CD4-positive, alpha-beta memory T cell (primary cell): ENCODE results near the gene TNFRSF18. TPM values are rescaled to one million over a fixed set of nuclear protein-coding genes. Genes with fewer than 3 reads are reported as not detected.
"Not testable (repeated sequence)": the region's sequence is repeated elsewhere in the genome, so short reads cannot be mapped to it uniquely, and the experiment has no call there.

Source experiments
- CTCF ChIA-PET: fragments of 350-600 bp; sonication (Branson Sonifier 250); formaldehyde crosslinking; loops from one replicate; lab custom pipeline; 2021; ENCODE audit warnings: inconsistent platforms; ENCODE audit not compliant: partially characterized antibody; lab: Charles Lee
- POLR2A ChIA-PET: fragments of 350-600 bp; sonication (Branson Sonifier 250); formaldehyde crosslinking; loops from one replicate; lab custom pipeline; 2021; ENCODE audit not compliant: partially characterized antibody; lab: Charles Lee
- DNase-seq, 5 donors: peaks; one replicate each; pipeline versions ENCODE4 v3.0.0 to v3.0.0-alpha.2; 2020 to 2022; ENCODE audit warnings: mixed read lengths in 1 of 5
- H3K27ac ChIP-seq: one replicate; pipeline ENCODE4 v1.7.0; 2013; ENCODE audit warnings: low read depth, low read length
- H3K27me3 ChIP-seq: 2 replicates; pipeline ENCODE4 v1.7.0; 2013; ENCODE audit warnings: mild to moderate bottlenecking, low read length, moderate library complexity; ENCODE audit not compliant: insufficient read depth
- H3K36me3 ChIP-seq: 2 replicates; pipeline ENCODE4 v1.7.0; 2013; ENCODE audit warnings: mild to moderate bottlenecking, low read length, moderate library complexity; ENCODE audit not compliant: insufficient read depth
- H3K4me1 ChIP-seq: 2 replicates; pipeline ENCODE4 v1.7.0; 2013; ENCODE audit warnings: mild to moderate bottlenecking, low read length, moderate library complexity; ENCODE audit not compliant: insufficient read depth
- H3K4me3 ChIP-seq, 2 donors: one replicate each; pipeline ENCODE4 v1.7.0; 2013; ENCODE audit warnings: low read length in 2 of 2, mild to moderate bottlenecking in 1 of 2
- H3K9me3 ChIP-seq, 2 donors: one replicate each; pipeline ENCODE4 v1.7.0; 2013; ENCODE audit warnings: low read length in 2 of 2, control low read depth in 1 of 2; ENCODE audit not compliant: control insufficient read depth in 1 of 2
- H3K27ac Mint-ChIP-seq, 7 donors: one replicate each; pipeline ENCODE4 v1.8.0; 2020 to 2021; ENCODE audit warnings: mixed read lengths in 7 of 7, mild to moderate bottlenecking in 6 of 7, inconsistent platforms in 3 of 7, moderate library complexity in 3 of 7
- H3K27me3 Mint-ChIP-seq, 2 donors: one replicate each; pipeline ENCODE4 v1.8.0; 2020 to 2021; ENCODE audit warnings: mixed read lengths in 2 of 2
- H3K36me3 Mint-ChIP-seq, 2 donors: one replicate each; pipeline ENCODE4 v1.8.0; 2020 to 2021; ENCODE audit warnings: mixed read lengths in 2 of 2, inconsistent platforms in 1 of 2, mild to moderate bottlenecking in 1 of 2
- H3K4me1 Mint-ChIP-seq, 4 donors: one replicate each; pipeline ENCODE4 v1.8.0; 2020 to 2021; ENCODE audit warnings: mixed read lengths in 4 of 4, mild to moderate bottlenecking in 1 of 4
- H3K4me3 Mint-ChIP-seq, 8 donors: one replicate each; pipeline ENCODE4 v1.8.0; 2020 to 2021; ENCODE audit warnings: mixed read lengths in 8 of 8, mild to moderate bottlenecking in 7 of 8, moderate library complexity in 6 of 8, inconsistent platforms in 3 of 8
- H3K9me3 Mint-ChIP-seq, 8 donors: one replicate each; pipeline ENCODE4 v1.8.0; 2020 to 2021; ENCODE audit warnings: mixed read lengths in 8 of 8, mild to moderate bottlenecking in 5 of 8, inconsistent platforms in 3 of 8, moderate library complexity in 1 of 8
- intact Hi-C: fragments of 100-400 bp; cut with micrococcal nuclease; formaldehyde crosslinking; loops from one replicate; pipeline ENCODE4 v1.15.1; 2023
- polyA plus RNA-seq, 2 donors: library from polyadenylated mRNA; unstranded; fragments of 300-500 nt; fragmentation: Illumina TruSeq; gene quantifications; one replicate each; pipeline ENCODE4 v1.2.3, GENCODE V29; 2021
- total RNA-seq, 2 experiments: library from RNA; stranded (reverse); gene quantifications; one replicate each; pipeline ENCODE4 v1.2.3, GENCODE V29; 2021

Gene TNFRSF18
- total and polyA plus RNA-seq, 4 experiments from 2014 or later = 8.0 to 27.1 (median 15.4) TPM

- peaks cover 2 to 25% (median 8%) of the 10 kb centered on the region in 4 donors for H3K4me1 Mint-ChIP-seq
- no peaks in the 10 kb centered on the region for H3K36me3 ChIP-seq
- H3K27me3 Mint-ChIP-seq = peaks cover 6 to 8% of the 10 kb centered on the region in 2 donors
- POLR2A ChIA-PET = interaction anchor here (1.6 kb wide), 1 partner anchor 22 kb away, joined by 4 read pairs; no protein-coding TSS in a partner anchor
- no peak for DNase-seq
- intact Hi-C loops = no loop called here
- H3K27ac Mint-ChIP-seq = no peak overlapping the region
- H3K27ac ChIP-seq = no peak overlapping the region
- CTCF ChIA-PET = no interaction called here
- H3K9me3 ChIP-seq = no peaks in the 10 kb centered on the region
- H3K36me3 Mint-ChIP-seq = no peaks in the 10 kb centered on the region
- H3K4me1 ChIP-seq = peaks cover 2% of the 10 kb centered on the region
- no peak overlapping the region for H3K4me3 ChIP-seq
- no peak overlapping the region for H3K4me3 Mint-ChIP-seq
- H3K9me3 Mint-ChIP-seq = peaks cover 0 to 2% (median 0%) of the 10 kb centered on the region in 8 donors
- no peaks in the 10 kb centered on the region for H3K27me3 ChIP-seq
Measured at GRCh38 chr1:1179346-1179982, 26.9 kb downstream of the TNFRSF18 start.

- Mint-ChIP-seq H3K27me3 (peaks cover 6 to 8% of the 10 kb centered on the region in 2 donors), H3K4me3 (no peak overlapping the region), H3K27ac (no peak overlapping the region), H3K4me1 (peaks cover 2 to 28% (median 8%) of the 10 kb centered on the region in 4 donors), H3K9me3 (peaks cover 0 to 2% (median 0%) of the 10 kb centered on the region in 8 donors), H3K36me3 (no peaks in the 10 kb centered on the region)
- Histone ChIP-seq H3K9me3 (no peaks in the 10 kb centered on the region), H3K36me3 (no peaks in the 10 kb centered on the region), H3K4me1 (peaks cover 8% of the 10 kb centered on the region), H3K27me3 (no peaks in the 10 kb centered on the region), H3K4me3 (no peak overlapping the region), H3K27ac (no peak overlapping the region)
- ChIA-PET POLR2A (interaction anchor here (1.6 kb wide), 1 partner anchor 21 kb away, joined by 4 read pairs; no protein-coding TSS in a partner anchor), CTCF (no interaction called here)
- intact Hi-C loops = no loop called here
- DNase-seq = no peak
Measured at GRCh38 chr1:1178794-1179331, 27.5 kb downstream of the TNFRSF18 start.

DNA sequence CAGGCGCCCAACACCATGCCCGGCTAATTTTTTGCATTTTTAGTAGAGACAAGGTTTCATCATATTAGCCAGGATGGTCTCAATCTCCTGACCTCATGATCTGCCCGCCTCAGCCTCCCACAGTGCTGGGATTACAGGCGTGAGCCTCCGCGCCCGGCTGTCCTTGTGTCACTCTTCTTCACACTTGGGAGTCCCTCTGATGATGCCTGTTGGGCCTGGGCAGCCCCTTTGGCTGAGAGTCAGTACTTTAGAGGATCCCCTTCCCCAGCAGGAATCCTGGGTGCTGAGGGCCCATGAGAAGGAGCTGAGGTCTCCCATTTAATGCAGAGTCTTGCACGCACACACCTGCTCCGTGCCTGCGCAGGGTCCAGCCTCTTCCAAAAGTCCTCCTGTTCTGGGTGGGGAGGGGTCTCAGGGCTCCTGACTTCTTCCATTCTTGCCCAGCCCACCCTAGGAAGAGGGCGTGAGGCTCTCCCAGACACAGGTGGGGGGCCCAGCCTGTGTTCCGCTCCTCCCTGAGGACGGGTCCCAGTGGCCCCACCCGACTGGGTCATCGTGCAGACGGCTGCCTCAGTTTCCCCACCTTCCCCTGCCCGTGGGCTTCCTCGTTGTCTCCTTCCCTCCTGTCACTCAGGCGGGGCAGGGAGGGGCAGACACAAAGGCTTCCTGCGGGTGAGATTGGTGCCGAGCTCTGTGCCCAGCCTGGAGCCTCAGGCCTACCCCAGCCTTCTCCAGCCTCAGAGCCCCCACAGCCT is 28.8 kb downstream of the TNFRSF18 start:
- intact Hi-C loops = no loop called here
- no peaks in the 10 kb centered on the region for H3K36me3 ChIP-seq
- ChIA-PET CTCF (no interaction called here), POLR2A (interaction anchor here (1.6 kb wide), 1 partner anchor 20 kb away, joined by 4 read pairs; no protein-coding TSS in a partner anchor)
- no peak for DNase-seq
- peaks cover 2 to 30% (median 8%) of the 10 kb centered on the region in 4 donors for H3K4me1 Mint-ChIP-seq
- peaks cover 5 to 8% of the 10 kb centered on the region in 2 donors for H3K27me3 Mint-ChIP-seq
- H3K36me3 Mint-ChIP-seq = no peaks in the 10 kb centered on the region
- H3K27ac ChIP-seq = no peak overlapping the region
- no peaks in the 10 kb centered on the region for H3K27me3 ChIP-seq
- no peak overlapping the region for H3K4me3 ChIP-seq
- peaks cover 19% of the 10 kb centered on the region for H3K4me1 ChIP-seq
- no peaks in the 10 kb centered on the region for H3K9me3 Mint-ChIP-seq
- no peak overlapping the region for H3K4me3 Mint-ChIP-seq
- no peak overlapping the region for H3K27ac Mint-ChIP-seq
- H3K9me3 ChIP-seq = no peaks in the 10 kb centered on the region

DNA sequence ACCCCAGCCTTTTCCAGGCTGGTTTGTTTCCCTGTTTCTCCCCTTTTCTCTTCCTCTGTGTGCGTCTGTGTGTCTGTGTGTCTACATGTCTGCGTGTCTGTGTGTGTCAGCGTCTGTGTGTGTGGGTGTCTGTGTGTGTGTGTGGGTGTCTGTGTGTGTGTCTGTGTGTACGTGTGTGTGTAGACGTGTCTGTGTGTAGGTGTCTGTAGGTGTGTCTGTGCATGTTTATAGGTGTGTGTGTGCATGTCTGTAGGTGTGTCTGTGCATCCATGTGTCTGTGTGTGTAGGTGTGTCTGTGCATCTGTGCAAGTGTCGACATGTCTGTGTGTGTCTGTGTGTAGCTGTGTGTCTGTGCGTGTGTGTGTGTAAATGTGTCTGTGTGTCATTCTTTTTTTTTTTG is 29.5 kb downstream of the TNFRSF18 start:
- Mint-ChIP-seq H3K4me1 (peaks cover 2 to 30% (median 12%) of the 10 kb centered on the region in 4 donors), H3K9me3 (peaks cover 0 to 2% (median 0%) of the 10 kb centered on the region in 8 donors), H3K27ac (peak overlapping the region in 3 of 7 donors; percentile 7 to 87 (median 77)), H3K36me3 (no peaks in the 10 kb centered on the region), H3K27me3 (peaks cover 2 to 8% of the 10 kb centered on the region in 2 donors), H3K4me3 (no peak overlapping the region)
- Histone ChIP-seq H3K9me3 (no peaks in the 10 kb centered on the region), H3K27me3 (no peaks in the 10 kb centered on the region), H3K4me3 (no peak overlapping the region), H3K4me1 (peaks cover 24% of the 10 kb centered on the region), H3K27ac (no peak overlapping the region), H3K36me3 (no peaks in the 10 kb centered on the region)
- CTCF ChIA-PET = no interaction called here
- DNase-seq = no peak
- POLR2A ChIA-PET = no interaction called here
- intact Hi-C loops = no loop called here

GRCh38 chr1:1176063-1176761 is 30.2 kb downstream of the TNFRSF18 start:
- Mint-ChIP-seq H3K4me1 (peaks cover 2 to 32% (median 12%) of the 10 kb centered on the region in 4 donors), H3K4me3 (peak overlapping the region in 1 of 8 donors; percentile 8)
- POLR2A ChIA-PET, H3K9me3 ChIP-seq, H3K27me3 ChIP-seq, H3K36me3 ChIP-seq, H3K27ac ChIP-seq, H3K4me3 ChIP-seq, H3K9me3 Mint-ChIP-seq, CTCF ChIA-PET, H3K27ac Mint-ChIP-seq, H3K27me3 Mint-ChIP-seq, DNase-seq, H3K36me3 Mint-ChIP-seq, intact Hi-C loops: not testable (repeated sequence)
- peaks cover 31% of the 10 kb centered on the region for H3K4me1 ChIP-seq

DNA sequence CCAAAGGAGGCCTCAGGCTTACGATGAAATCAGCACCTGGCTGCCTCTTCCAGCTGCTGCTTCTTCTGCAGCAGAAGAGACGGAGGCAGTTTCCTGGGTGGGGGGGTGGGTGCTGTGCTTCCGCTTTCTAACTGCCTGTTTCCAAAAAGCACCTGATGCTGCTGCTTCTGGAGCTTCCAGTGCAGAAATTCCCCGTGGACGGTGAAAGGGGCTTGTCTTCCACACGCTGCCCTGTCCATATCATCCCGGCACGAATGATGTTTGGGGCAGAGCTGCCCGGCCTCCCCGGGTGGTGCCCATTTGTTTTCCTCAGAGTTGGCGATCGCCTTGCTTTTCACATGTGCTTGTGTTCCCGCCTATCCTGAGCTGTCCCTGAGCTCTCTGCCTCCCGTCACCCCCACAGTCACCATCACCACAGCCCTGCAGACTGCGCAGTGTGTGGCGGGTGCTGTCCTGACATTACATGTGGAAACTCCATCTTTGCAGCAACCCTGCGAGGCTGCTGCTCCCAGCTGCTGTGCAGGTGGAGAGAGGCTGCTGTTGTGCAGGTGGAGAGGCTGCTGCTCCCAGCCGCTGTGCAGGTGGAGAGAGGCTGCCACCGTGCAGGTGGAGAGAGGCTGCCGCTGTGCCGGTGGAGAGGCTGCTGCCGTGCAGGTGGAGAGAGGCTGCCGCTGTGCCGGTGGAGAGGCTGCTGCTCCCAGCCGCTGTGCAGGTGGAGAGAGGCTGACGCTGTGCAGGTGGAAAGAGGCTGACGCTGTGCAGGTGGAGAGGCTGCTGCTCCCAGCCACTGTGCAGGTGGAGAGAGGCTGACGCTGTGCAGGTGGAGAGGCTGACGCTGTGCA is 30.9 kb downstream of the TNFRSF18 start:
- Histone ChIP-seq H3K27ac (no peak overlapping the region), H3K9me3 (no peaks in the 10 kb centered on the region), H3K4me3 (no peak overlapping the region), H3K4me1 (peaks cover 39% of the 10 kb centered on the region), H3K36me3 (no peaks in the 10 kb centered on the region), H3K27me3 (no peaks in the 10 kb centered on the region)
- ChIA-PET POLR2A (no interaction called here), CTCF (interaction anchor here (1.6 kb wide), 1 partner anchor 53 kb away, joined by 7 read pairs; no protein-coding TSS in a partner anchor)
- no peak for DNase-seq
- Mint-ChIP-seq H3K36me3 (no peaks in the 10 kb centered on the region), H3K4me3 (no peak overlapping the region), H3K27me3 (peaks cover 0 to 3% of the 10 kb centered on the region in 2 donors), H3K27ac (peak overlapping the region in 3 of 7 donors; percentile 12 to 59 (median 52)), H3K4me1 (peaks cover 2 to 32% (median 10%) of the 10 kb centered on the region in 4 donors), H3K9me3 (peaks cover 0 to 2% (median 0%) of the 10 kb centered on the region in 8 donors)
- intact Hi-C loops = no loop called here
